Islet of Langerhans (tissue), 1 donor: ENCODE data around the gene RASA4B.

ENCODE experiments used
- FAIRE-seq: peaks from one replicate; lab custom pipeline; 2011; peaks lifted over from hg19 to GRCh38; lab: Jason Lieb, UNC

Gene RASA4B

GRCh38 chr7:102452451-102452850, 65.1 kb downstream of the RASA4B start:
- FAIRE-seq, result no peak

- FAIRE-seq, result no peak
Measured at GRCh38 chr7:102451371-102452054, 66.1 kb downstream of the RASA4B start.

- FAIRE-seq, result no peak
Measured at GRCh38 chr7:102450242-102450641, 67.3 kb downstream of the RASA4B start.

- FAIRE-seq, result no peak
Measured at GRCh38 chr7:102449136-102449535, 68.4 kb downstream of the RASA4B start.

- FAIRE-seq, result no peak
Measured at GRCh38 chr7:102447311-102447710, 70.3 kb downstream of the RASA4B start.

- FAIRE-seq, result no peak
Measured at GRCh38 chr7:102446387-102447156, 71.0 kb downstream of the RASA4B start.

GRCh38 chr7:102445674-102446071, 71.9 kb downstream of the RASA4B start:
- FAIRE-seq, result no peak

- FAIRE-seq, result no peak
Measured at GRCh38 chr7:102444961-102445673, 72.5 kb downstream of the RASA4B start.

- no peak for FAIRE-seq
Measured at GRCh38 chr7:102439963-102440795, 77.4 kb downstream of the RASA4B start.

- FAIRE-seq, result no peak
Measured at GRCh38 chr7:102436118-102436517, 81.5 kb downstream of the RASA4B start.

- no peak for FAIRE-seq
Measured at GRCh38 chr7:102434039-102434486, 83.5 kb downstream of the RASA4B start.

GRCh38 chr7:102433219-102434038, 84.1 kb downstream of the RASA4B start, which contains the start of gene ORAI2:
ORAI2 (plus strand) TSS chr7:102433575; CDS start chr7:102438957, 5,382 bp downstream.
- FAIRE-seq, result no peak
